GM18511 (cell line): ENCODE data around the gene SFT2D1.

Experiments used
- ATAC-seq: cut with Tn5 transposase; IDR thresholded peaks from one replicate; pipeline ENCODE4 v1.9.1; 2021; ENCODE audit warnings: mild to moderate bottlenecking, moderate library complexity; ENCODE audit not compliant: unreplicated experiment

Gene SFT2D1

GRCh38 chr6:166335378-166336302 is 6.7 kb downstream of the SFT2D1 start:
- ATAC-seq, result peak; percentile 57

- no peak for ATAC-seq
These were observed 7.5 kb downstream of the SFT2D1 start for GRCh38 chr6:166334878-166335277.

- ATAC-seq, result peak; percentile 81
These were observed 9.0 kb downstream of the SFT2D1 start for GRCh38 chr6:166333172-166333995.

GRCh38 chr6:166331503-166332415 is 10.6 kb downstream of the SFT2D1 start:
- ATAC-seq, result no peak

GRCh38 chr6:166330612-166331011 is 11.7 kb downstream of the SFT2D1 start:
- no peak for ATAC-seq

GRCh38 chr6:166325383-166326042 is 16.8 kb downstream of the SFT2D1 start:
- ATAC-seq, result peak; percentile 98

GRCh38 chr6:166323395-166323794 is 18.9 kb downstream of the SFT2D1 start:
- ATAC-seq, result no peak

- ATAC-seq, result no peak
These were observed 23.4 kb downstream of the SFT2D1 start for GRCh38 chr6:166318649-166319600.

- no peak for ATAC-seq
These were observed 24.1 kb downstream of the SFT2D1 start for GRCh38 chr6:166318227-166318626.

- no peak for ATAC-seq
These were observed 24.8 kb downstream of the SFT2D1 start for GRCh38 chr6:166317261-166318212.

- ATAC-seq, result no peak
These were observed 26.9 kb downstream of the SFT2D1 start for GRCh38 chr6:166315436-166315835.

GRCh38 chr6:166314454-166314853 is 27.9 kb downstream of the SFT2D1 start:
- no peak for ATAC-seq

- peak; percentile 69 for ATAC-seq
These were observed 28.9 kb downstream of the SFT2D1 start for GRCh38 chr6:166313255-166314070.

GRCh38 chr6:166312832-166313231 is 29.5 kb downstream of the SFT2D1 start:
- ATAC-seq, result no peak

GRCh38 chr6:166310634-166311033 is 31.7 kb downstream of the SFT2D1 start:
- no peak for ATAC-seq

- ATAC-seq, result no peak
These were observed 32.4 kb downstream of the SFT2D1 start for GRCh38 chr6:166309977-166310376.
